HCT116 (cell line): ENCODE data around the gene KLRF2. TPM values are rescaled to one million over a fixed set of nuclear protein-coding genes. Genes with fewer than 3 reads are reported as not detected.

Experiments
- ATAC-seq: fragments of 200-7000 bp; cut with Tn5 transposase; 2 replicates; pipeline ENCODE4 v1.9.1; 2020; ENCODE audit warnings: mild to moderate bottlenecking, moderate library complexity
- BruUV-seq: library from RNA; stranded (reverse); fragments of 400-500 nt; replicated peaks from 2 replicates; lab custom pipeline; 2021; lab: Mats Ljungman, UMichigan
- CTCF ChIA-PET: fragments of 300-600 bp; sonication (Branson Sonifier 250); formaldehyde crosslinking; loops from one replicate; lab custom pipeline; 2021; ENCODE audit warnings: antibody characterized with exemption; lab: Charles Lee
- POLR2A ChIA-PET: fragments of 300-600, 350-600 bp; sonication (Branson Sonifier 250); formaldehyde crosslinking; loops from one replicate; lab custom pipeline; 2021; ENCODE audit warnings: antibody characterized with exemption; lab: Charles Lee
- RAD21 ChIA-PET, 2 experiments: fragments of 300-600 bp; sonication (Branson Sonifier 250); formaldehyde crosslinking; loops; one replicate each; lab custom pipeline; 2023; ENCODE audit warnings: low total read pairs in 2 of 2; ENCODE audit not compliant: uncharacterized antibody in 2 of 2, unreplicated experiment in 2 of 2, low non-redundant PET in 1 of 2; lab: Charles Lee
- DNase-seq: peaks from one replicate; pipeline ENCODE4 v3.0.0-alpha.2; 2010; ENCODE audit warnings: low read depth, low spot score
- H2AFZ ChIP-seq: fragments of 200-600 bp; shearing (Covaris generic), sonication (generic); 2 replicates; pipeline ENCODE4 v1.6.1; 2017; ENCODE audit warnings: low read depth, mixed run types, mixed read lengths, antibody characterized with exemption, low read length; ENCODE audit not compliant: poor library complexity, severe bottlenecking
- H3K27ac ChIP-seq: 2 replicates; pipeline ENCODE4 v1.5.1; 2012; ENCODE audit warnings: low read depth, low read length
- H3K27me3 ChIP-seq: fragments of 200-600 bp; sonication (generic); 2 replicates; pipeline ENCODE4 v1.6.1; 2016; ENCODE audit warnings: mixed run types, low read length, mixed read lengths; ENCODE audit not compliant: insufficient read depth
- H3K36me3 ChIP-seq, 2 experiments: fragments of 200-500 bp in 1 of 2; fragments of 200-600 bp in 1 of 2; sonication (Bioruptor generic) in 1 of 2; sonication (generic) in 1 of 2; 2 replicates each; pipeline versions ENCODE4 v1.5.1 to v1.6.1; 2014 to 2016; ENCODE audit warnings: low read length in 2 of 2, inconsistent platforms in 1 of 2, mixed read lengths in 1 of 2, mixed run types in 1 of 2; ENCODE audit not compliant: insufficient read depth in 2 of 2, control insufficient read depth in 1 of 2
- H3K4me1 ChIP-seq, 2 experiments: fragments of 200-600 bp in 1 of 2; sonication (generic) in 1 of 2; 2 replicates each; pipeline versions ENCODE4 v1.5.1 to v1.6.1; 2012 to 2017; ENCODE audit warnings: low read length in 2 of 2, inconsistent platforms in 1 of 2, mild to moderate bottlenecking in 1 of 2, mixed read lengths in 1 of 2, mixed run types in 1 of 2, moderate library complexity in 1 of 2; ENCODE audit not compliant: insufficient read depth in 2 of 2, control insufficient read depth in 1 of 2
- H3K4me2 ChIP-seq: fragments of 200-600 bp; sonication (generic); 2 replicates; pipeline ENCODE4 v1.6.1; 2017; ENCODE audit warnings: mixed run types, low read length, mixed read lengths
- H3K4me3 ChIP-seq, 2 experiments: fragments of 200-600 bp in 1 of 2; sonication (generic) in 1 of 2; replicated peaks in 1 of 2; 2 replicates each; pipeline ENCODE4 v1.5.1; 2011 to 2016; ENCODE audit warnings: low read length in 2 of 2, control low read depth in 1 of 2, low read depth in 1 of 2, mild to moderate bottlenecking in 1 of 2, mixed read lengths in 1 of 2, mixed run types in 1 of 2
- H3K79me2 ChIP-seq: fragments of 200-600 bp; sonication (generic); 2 replicates; pipeline ENCODE4 v1.6.1; 2017; ENCODE audit warnings: mild to moderate bottlenecking, mixed run types, low read length, moderate library complexity, mixed read lengths; ENCODE audit not compliant: insufficient read depth
- H3K9ac ChIP-seq: fragments of 200-600 bp; sonication (generic); 2 replicates; pipeline ENCODE4 v1.6.1; 2016; ENCODE audit warnings: low read length, mixed read lengths
- H3K9me2 ChIP-seq: fragments of 200-600 bp; sonication (generic), shearing (Covaris generic); 2 replicates; pipeline ENCODE4 v1.6.1; 2017; ENCODE audit warnings: mixed run types, mild to moderate bottlenecking, moderate library complexity; ENCODE audit not compliant: insufficient read depth
- H3K9me3 ChIP-seq, 2 experiments: fragments of 200-500 bp in 1 of 2; fragments of 200-600 bp in 1 of 2; sonication (Bioruptor generic) in 1 of 2; sonication (generic) in 1 of 2; 2 replicates each; pipeline ENCODE4 v1.6.1; 2014 to 2017; ENCODE audit warnings: low read length in 2 of 2, mixed read lengths in 2 of 2, inconsistent platforms in 1 of 2, low read depth in 1 of 2, mild to moderate bottlenecking in 1 of 2, mixed run types in 1 of 2, moderate library complexity in 1 of 2; ENCODE audit not compliant: control insufficient read depth in 1 of 2, insufficient read depth in 1 of 2
- H4K20me1 ChIP-seq: fragments of 200-600 bp; sonication (generic), shearing (Covaris generic); 2 replicates; pipeline ENCODE4 v1.6.1; 2017; ENCODE audit warnings: mixed run types, mild to moderate bottlenecking, moderate library complexity; ENCODE audit not compliant: insufficient read depth
- ATF3 ChIP-seq: IDR thresholded peaks from 2 replicates; pipeline ENCODE4 v1.6.1; 2012
- CBX3 ChIP-seq: IDR thresholded peaks from 2 replicates; pipeline ENCODE4 v1.6.1; 2012; ENCODE audit warnings: low read depth
- CEBPB ChIP-seq: IDR thresholded peaks from 2 replicates; pipeline ENCODE4 v1.6.1; 2012; ENCODE audit warnings: low read depth
- CTCF ChIP-seq, 3 experiments: fragments of 200-600 bp in 1 of 3; sonication (generic) in 1 of 3; IDR thresholded peaks in 2 of 3; conservative IDR thresholded peaks in 1 of 3; 2 replicates each; pipeline ENCODE4 v1.5.1; 2012 to 2017; ENCODE audit warnings: low read depth in 2 of 3, low read length in 2 of 3, antibody characterized with exemption in 1 of 3, borderline replicate concordance in 1 of 3, control low read depth in 1 of 3, mild to moderate bottlenecking in 1 of 3, mixed read lengths in 1 of 3, mixed run types in 1 of 3, moderate library complexity in 1 of 3; ENCODE audit not compliant: insufficient read depth in 1 of 3
- EGR1 ChIP-seq: IDR thresholded peaks from 2 replicates; pipeline ENCODE4 v1.6.1; 2012; ENCODE audit warnings: low read depth
- ELF1 ChIP-seq: IDR thresholded peaks from 2 replicates; pipeline ENCODE4 v1.6.1; 2012; ENCODE audit warnings: low read depth, borderline replicate concordance
- MAX ChIP-seq: IDR thresholded peaks from 2 replicates; pipeline ENCODE4 v1.6.1; 2012
- POLR2A ChIP-seq: IDR thresholded peaks from 2 replicates; pipeline ENCODE4 v1.7.0; 2011; ENCODE audit warnings: borderline replicate concordance; ENCODE audit not compliant: insufficient read depth, insufficient read length; ENCODE audit errors: extremely low read depth
- POLR2AphosphoS5 ChIP-seq: IDR thresholded peaks from 2 replicates; pipeline ENCODE4 v1.6.1; 2011; ENCODE audit warnings: mild to moderate bottlenecking, low read depth, low read length, moderate library complexity
- SIN3A ChIP-seq: IDR thresholded peaks from 2 replicates; pipeline ENCODE4 v1.6.1; 2012; ENCODE audit warnings: low read depth
- SP1 ChIP-seq: IDR thresholded peaks from 2 replicates; pipeline ENCODE4 v1.6.1; 2012; ENCODE audit warnings: low read depth
- TCF7L2 ChIP-seq: IDR thresholded peaks from 2 replicates; pipeline ENCODE4 v1.7.0; 2011; ENCODE audit warnings: borderline replicate concordance, inconsistent platforms; ENCODE audit not compliant: insufficient read depth, insufficient read length; ENCODE audit errors: extremely low read depth
- YY1 ChIP-seq: IDR thresholded peaks from 2 replicates; pipeline ENCODE4 v1.6.1; 2011; ENCODE audit warnings: low read length, low read depth, moderate library complexity, mild to moderate bottlenecking; ENCODE audit not compliant: insufficient replicate concordance; ENCODE audit errors: extremely low read depth
- ZFX ChIP-seq: fragments of 450-650 bp; IDR thresholded peaks from 2 replicates; pipeline ENCODE4 v1.6.1; 2017
- ZNF274 ChIP-seq: fragments of 200-500 bp; sonication (Bioruptor generic); IDR thresholded peaks from 2 replicates; pipeline ENCODE4 v1.6.1; 2014; ENCODE audit warnings: mild to moderate bottlenecking, low read depth, low read length, inconsistent platforms
- intact Hi-C: fragments of 100-400 bp; cut with micrococcal nuclease; formaldehyde crosslinking; loops from 2 replicates; pipeline ENCODE4 v1.10.0; 2022
- total RNA-seq: library from RNA; stranded (reverse); gene quantifications from one replicate; pipeline ENCODE4 v1.2.1, GENCODE V29; 2021; ENCODE audit not compliant: unreplicated experiment

KLRF2 gene
- total RNA-seq, 1 experiment from 2014 or later = not detected

- ATAC-seq = no peak
- no peaks in the 10 kb centered on the region for H4K20me1 ChIP-seq
- H3K9me2 ChIP-seq = no peaks in the 10 kb centered on the region
- ChIA-PET RAD21 (no interaction called here), POLR2A (no interaction called here), CTCF (no interaction called here)
- H3K79me2 ChIP-seq = no peaks in the 10 kb centered on the region
- no peaks in the 10 kb centered on the region for H3K9me3 ChIP-seq
- H3K4me2 ChIP-seq = no peak overlapping the region
- BruUV-seq = no TSS peak
- H3K36me3 ChIP-seq = no peaks in the 10 kb centered on the region
- intact Hi-C loops = no loop called here
- H3K4me1 ChIP-seq = no peaks in the 10 kb centered on the region
- no peak for TF ChIP-seq CEBPB
- no peak for TF ChIP-seq POLR2AphosphoS5
- no peak for TF ChIP-seq ELF1
- TF ChIP-seq YY1 = no peak
- TF ChIP-seq EGR1 = no peak
- TF ChIP-seq ATF3 = no peak
- no peak for TF ChIP-seq SIN3A
- TF ChIP-seq CBX3 = no peak
- no peak for TF ChIP-seq MAX
- no peak for TF ChIP-seq ZNF274
- TF ChIP-seq TCF7L2 = no peak
- no peak for TF ChIP-seq ZFX
- TF ChIP-seq SP1 = no peak
- peaks cover 64% of the 10 kb centered on the region for H3K27me3 ChIP-seq
- H3K4me3 ChIP-seq = no peak overlapping the region
- no peak overlapping the region for H3K27ac ChIP-seq
- DNase-seq = no peak
- H3K9ac ChIP-seq = no peak overlapping the region
- H2AFZ ChIP-seq = no peak overlapping the region
Measured at GRCh38 chr12:9851927-9852326, 29.4 kb upstream of the KLRF2 start.

- H4K20me1 ChIP-seq = no peaks in the 10 kb centered on the region
- H3K79me2 ChIP-seq = no peaks in the 10 kb centered on the region
- CTCF ChIA-PET = no interaction called here
- no peak overlapping the region for H3K27ac ChIP-seq
- RAD21 ChIA-PET = no interaction called here
- H3K27me3 ChIP-seq = peaks cover 62% of the 10 kb centered on the region
- no peaks in the 10 kb centered on the region for H3K9me3 ChIP-seq
- TF ChIP-seq CEBPB (no peak), MAX (no peak), CTCF (IDR thresholded peaks at IDR 0.05 in 2 of 3, conservative IDR thresholded peaks at IDR 0.05 in 1 of 3; ENCODE audit: borderline replicate concordance in 1 of 3, insufficient read depth in 1 of 3, low read depth in 2 of 3, low read length in 2 of 3) (no peak), POLR2AphosphoS5 (no peak), TCF7L2 (no peak), SP1 (no peak), SIN3A (no peak), YY1 (no peak), POLR2A (no peak)
- intact Hi-C loops = no loop called here
- H3K4me2 ChIP-seq = no peak overlapping the region
- H3K4me1 ChIP-seq = no peaks in the 10 kb centered on the region
- H2AFZ ChIP-seq = no peak overlapping the region
- no peaks in the 10 kb centered on the region for H3K9me2 ChIP-seq
- BruUV-seq = no TSS peak
- H3K9ac ChIP-seq = no peak overlapping the region
- ATAC-seq = no peak
- DNase-seq = no peak
- no peaks in the 10 kb centered on the region for H3K36me3 ChIP-seq
- POLR2A ChIA-PET = no interaction called here
- H3K4me3 ChIP-seq = no peak overlapping the region
Measured at GRCh38 chr12:9856151-9856550, 25.1 kb upstream of the KLRF2 start.
